Ovary (tissue), 9 donors: ENCODE measurements around the gene LMO7. TPM values are rescaled to one million over a fixed set of nuclear protein-coding genes. Genes with fewer than 3 reads are reported as not detected.
"Not testable (repeated sequence)": the region's sequence is repeated elsewhere in the genome, so short reads cannot be mapped to it uniquely, and the experiment has no call there.

ENCODE experiments used
- DNase-seq, 5 donors: peaks; one replicate each; pipeline ENCODE4 v3.0.0-alpha.2; 2019 to 2020
- H3K27ac ChIP-seq, 2 donors: fragments of 200-600 bp; one replicate each; pipeline versions ENCODE4 v1.5.1 to v1.8.0; 2019 to 2022
- H3K27me3 ChIP-seq: fragments of 200-600 bp; one replicate; pipeline ENCODE4 v1.8.0; 2022
- H3K36me3 ChIP-seq: fragments of 200-600 bp; sonication (generic); one replicate; pipeline ENCODE4 v1.5.1; 2019
- H3K4me1 ChIP-seq: one replicate; pipeline ENCODE4 v1.8.1; 2013; ENCODE audit warnings: mild to moderate bottlenecking, moderate library complexity; ENCODE audit not compliant: insufficient read depth
- H3K4me3 ChIP-seq: fragments of 200-600 bp; sonication (generic); one replicate; pipeline ENCODE4 v1.5.1; 2017
- H3K9me3 ChIP-seq, 2 donors: fragments of 200-600 bp in 1 of 2; sonication (generic) in 1 of 2; one replicate each; pipeline versions ENCODE4 v1.5.1 to v1.8.1; 2013 to 2019; ENCODE audit warnings: mild to moderate bottlenecking in 1 of 2, moderate library complexity in 1 of 2
- CTCF ChIP-seq, 3 donors: fragments of 450-650 bp in 2 of 3; fragments of 200-600 bp in 1 of 3; IDR thresholded peaks; one replicate each; pipeline versions ENCODE4 v1.5.1 to v1.8.0; 2016 to 2022; ENCODE audit warnings: antibody characterized with exemption in 3 of 3, mild to moderate bottlenecking in 1 of 3
- EP300 ChIP-seq: sonication (generic); formaldehyde crosslinking; IDR thresholded peaks from one replicate; pipeline ENCODE4 v1.6.1; 2017; ENCODE audit warnings: antibody characterized with exemption
- POLR2A ChIP-seq: fragments of 450-650 bp; IDR thresholded peaks from one replicate; pipeline ENCODE4 v1.6.1; 2017; ENCODE audit warnings: antibody characterized with exemption, mild to moderate bottlenecking, moderate library complexity
- WGBS, 3 donors: extraction: QIAGEN DNeasy Blood & Tissue Kit in 1 of 3; methylation state at CpG; one replicate each; pipeline versions ENCODE4 v1.1.5 to v1.1.7; 2013 to 2017; 5-methylcytosine and 5-hydroxymethylcytosine counted together
- intact Hi-C, 4 donors: fragments of 100-400 bp; cut with DNase I; formaldehyde crosslinking; loops; one replicate each; pipeline versions ENCODE4 v1.11.0 to v1.15.1; 2022 to 2023
- polyA plus RNA-seq, 2 donors: library from polyadenylated mRNA; stranded (reverse); fragments of 200-250 nt in 1 of 2; fragments of 350-450 nt in 1 of 2; fragmentation: Illumina TruSeq in 1 of 2; extraction: RNeasy Lipid Tissue Mini Kit (QIAGEN cat#74804) in 1 of 2; gene quantifications; one replicate each; pipeline ENCODE4 v1.2.3, GENCODE V29; 2013 to 2014
- total RNA-seq, 7 donors: library from RNA; depleted of rRNA in 2 of 7; stranded (reverse); fragments of >200 nt in 2 of 7; fragmentation: NEBNext Ultra II Directional in 3 of 7; extraction: Animal tissue kit (Norgen Biotek cat#: 25700) in 3 of 7; gene quantifications; one replicate each; pipeline versions ENCODE4 v1.1.0 to v1.2.4, GENCODE V29; 2016 to 2023
- donor health status: DM: no; HTN: no; CAD: no; lungs with moderate emphysema.
- donor health status: DM: no; HTN: no; CAD: no.
- donor health status: Bipolar disorder and iron deficiency.
- donor health status: DM: yes; HTN: yes; CAD: no.
- donor health status: DM: no; HTN: no; CAD: no.
- donor health status: DM: yes; HTN: yes; CAD: no.

Gene LMO7
- total and polyA plus RNA-seq, 9 donors, result 9.6 to 60.7 (median 20.1) TPM

GRCh38 chr13:75724752-75725517 lies 88.8 kb downstream of the LMO7 start:
- H3K27ac ChIP-seq, result no peak overlapping the region
- TF ChIP-seq POLR2A (no peak), EP300 (no peak), CTCF (IDR thresholded peaks at IDR 0.05) (no peak)
- no peaks in the 10 kb centered on the region for H3K36me3 ChIP-seq
- H3K9me3 ChIP-seq, result no peaks in the 10 kb centered on the region
- no peak overlapping the region for H3K4me3 ChIP-seq
- no peaks in the 10 kb centered on the region for H3K4me1 ChIP-seq
- DNase-seq, result no peak
- 75 to 81% (median 77%) methylated on average over 3 of the region's 3 CpGs for WGBS, 3 donors
- intact Hi-C loops, result no loop called here
- no peaks in the 10 kb centered on the region for H3K27me3 ChIP-seq

GRCh38 chr13:75725736-75726135 lies 89.6 kb downstream of the LMO7 start:
- TF ChIP-seq EP300, result no peak
- no peak for TF ChIP-seq POLR2A
- no peak for TF ChIP-seq CTCF (IDR thresholded peaks at IDR 0.05)
- no peaks in the 10 kb centered on the region for H3K27me3 ChIP-seq
- H3K4me3 ChIP-seq, result no peak overlapping the region
- no peak overlapping the region for H3K27ac ChIP-seq
- no peaks in the 10 kb centered on the region for H3K36me3 ChIP-seq
- intact Hi-C loops, result no loop called here
- no peak for DNase-seq
- no peaks in the 10 kb centered on the region for H3K4me1 ChIP-seq
- no peaks in the 10 kb centered on the region for H3K9me3 ChIP-seq

- Histone ChIP-seq H3K4me1 (no peaks in the 10 kb centered on the region), H3K27me3 (no peaks in the 10 kb centered on the region), H3K36me3 (no peaks in the 10 kb centered on the region), H3K9me3 (no peaks in the 10 kb centered on the region), H3K27ac (no peak overlapping the region), H3K4me3 (no peak overlapping the region)
- 79 to 86% (median 82%) methylated on average over 2 of the region's 2 CpGs for WGBS, 3 donors
- no peak for TF ChIP-seq EP300
- intact Hi-C loops, result no loop called here
- DNase-seq, result no peak
Observed at GRCh38 chr13:75726306-75726705, 90.2 kb downstream of the LMO7 start.

GRCh38 chr13:75733113-75733512 lies 97.0 kb downstream of the LMO7 start:
- intact Hi-C loops, H3K36me3 ChIP-seq, H3K4me3 ChIP-seq, H3K27me3 ChIP-seq, H3K4me1 ChIP-seq, H3K9me3 ChIP-seq, DNase-seq, H3K27ac ChIP-seq: not testable (repeated sequence)
- 86 to 92% (median 92%) methylated on average over 8 to 11 of the region's 11 CpGs for WGBS, 3 donors

- H3K4me3 ChIP-seq, result no peak overlapping the region
- 78 to 85% (median 80%) methylated on average over 3 of the region's 3 CpGs for WGBS, 3 donors
- no peaks in the 10 kb centered on the region for H3K27me3 ChIP-seq
- intact Hi-C loops, result no loop called here
- H3K27ac ChIP-seq, result no peak overlapping the region
- no peaks in the 10 kb centered on the region for H3K4me1 ChIP-seq
- no peak for TF ChIP-seq CTCF (IDR thresholded peaks at IDR 0.05)
- no peak for TF ChIP-seq POLR2A
- TF ChIP-seq EP300, result no peak
- no peaks in the 10 kb centered on the region for H3K9me3 ChIP-seq
- no peaks in the 10 kb centered on the region for H3K36me3 ChIP-seq
- no peak for DNase-seq
Observed at GRCh38 chr13:75736173-75736572, 100.0 kb downstream of the LMO7 start.
